Measurements from ENCODE around the gene SRPK3. TPM values are rescaled to one million over a fixed set of nuclear protein-coding genes. Genes with fewer than 3 reads are reported as not detected.

SRPK3 gene
- total RNA-seq, 1 experiment from 2014 or later: 1.6 TPM

GRCh38 chrX:153812220-153812619, 31.4 kb downstream of the SRPK3 start:
- Histone ChIP-seq H3K9me3 (ENCODE audit: control insufficient read depth, insufficient read depth, low read depth, low read length) (no peaks in the 10 kb centered on the region), H3K27ac (ENCODE audit: low read length) (no peak overlapping the region), H3K4me1 (ENCODE audit: control insufficient read depth, insufficient read depth, low read length) (no peaks in the 10 kb centered on the region), H3K27me3 (ENCODE audit: control insufficient read depth, insufficient read depth, low read length) (no peaks in the 10 kb centered on the region), H3K4me3 (ENCODE audit: low read depth in 2 of 2, low read length in 2 of 2) (no peak overlapping the region), H3K36me3 (ENCODE audit: control insufficient read depth, insufficient read depth, low read length) (no peaks in the 10 kb centered on the region)
- CTCF ChIA-PET: interaction anchor here (0.5 kb wide), 1 partner anchor 141 kb away, joined by 3 read pairs; no protein-coding TSS in a partner anchor
- BruUV-seq (replicated peaks): no TSS peak
- intact Hi-C loops (cut with micrococcal nuclease; ENCODE audit: unreplicated experiment) (no loop called here), in situ Hi-C loops (cut with HindIII; ENCODE audit: low pct_unique_long_range_greater_than_20kb, low sequenced_read_pairs) (no loop called here)
- POLR2A ChIA-PET: no interaction called here
- ATAC-seq: no peak
- no peak for DNase-seq (ENCODE audit: low read depth, low spot score)
- TF ChIP-seq, protein P1, sequence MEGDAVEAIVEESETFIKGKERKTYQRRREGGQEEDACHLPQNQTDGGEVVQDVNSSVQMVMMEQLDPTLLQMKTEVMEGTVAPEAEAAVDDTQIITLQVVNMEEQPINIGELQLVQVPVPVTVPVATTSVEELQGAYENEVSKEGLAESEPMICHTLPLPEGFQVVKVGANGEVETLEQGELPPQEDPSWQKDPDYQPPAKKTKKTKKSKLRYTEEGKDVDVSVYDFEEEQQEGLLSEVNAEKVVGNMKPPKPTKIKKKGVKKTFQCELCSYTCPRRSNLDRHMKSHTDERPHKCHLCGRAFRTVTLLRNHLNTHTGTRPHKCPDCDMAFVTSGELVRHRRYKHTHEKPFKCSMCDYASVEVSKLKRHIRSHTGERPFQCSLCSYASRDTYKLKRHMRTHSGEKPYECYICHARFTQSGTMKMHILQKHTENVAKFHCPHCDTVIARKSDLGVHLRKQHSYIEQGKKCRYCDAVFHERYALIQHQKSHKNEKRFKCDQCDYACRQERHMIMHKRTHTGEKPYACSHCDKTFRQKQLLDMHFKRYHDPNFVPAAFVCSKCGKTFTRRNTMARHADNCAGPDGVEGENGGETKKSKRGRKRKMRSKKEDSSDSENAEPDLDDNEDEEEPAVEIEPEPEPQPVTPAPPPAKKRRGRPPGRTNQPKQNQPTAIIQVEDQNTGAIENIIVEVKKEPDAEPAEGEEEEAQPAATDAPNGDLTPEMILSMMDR (IDR thresholded peaks at IDR 0.05): no peak
- TF ChIP-seq POLR2AphosphoS5 (IDR thresholded peaks at IDR 0.05; ENCODE audit: low read depth, low read length) (no peak), TCF7L2 (IDR thresholded peaks at IDR 0.05; ENCODE audit: low read depth, low read length) (no peak), SIN3A (IDR thresholded peaks at IDR 0.05; ENCODE audit: borderline replicate concordance, insufficient read depth, low read depth, low read length) (no peak)
- TF ChIP-seq, protein P2, sequence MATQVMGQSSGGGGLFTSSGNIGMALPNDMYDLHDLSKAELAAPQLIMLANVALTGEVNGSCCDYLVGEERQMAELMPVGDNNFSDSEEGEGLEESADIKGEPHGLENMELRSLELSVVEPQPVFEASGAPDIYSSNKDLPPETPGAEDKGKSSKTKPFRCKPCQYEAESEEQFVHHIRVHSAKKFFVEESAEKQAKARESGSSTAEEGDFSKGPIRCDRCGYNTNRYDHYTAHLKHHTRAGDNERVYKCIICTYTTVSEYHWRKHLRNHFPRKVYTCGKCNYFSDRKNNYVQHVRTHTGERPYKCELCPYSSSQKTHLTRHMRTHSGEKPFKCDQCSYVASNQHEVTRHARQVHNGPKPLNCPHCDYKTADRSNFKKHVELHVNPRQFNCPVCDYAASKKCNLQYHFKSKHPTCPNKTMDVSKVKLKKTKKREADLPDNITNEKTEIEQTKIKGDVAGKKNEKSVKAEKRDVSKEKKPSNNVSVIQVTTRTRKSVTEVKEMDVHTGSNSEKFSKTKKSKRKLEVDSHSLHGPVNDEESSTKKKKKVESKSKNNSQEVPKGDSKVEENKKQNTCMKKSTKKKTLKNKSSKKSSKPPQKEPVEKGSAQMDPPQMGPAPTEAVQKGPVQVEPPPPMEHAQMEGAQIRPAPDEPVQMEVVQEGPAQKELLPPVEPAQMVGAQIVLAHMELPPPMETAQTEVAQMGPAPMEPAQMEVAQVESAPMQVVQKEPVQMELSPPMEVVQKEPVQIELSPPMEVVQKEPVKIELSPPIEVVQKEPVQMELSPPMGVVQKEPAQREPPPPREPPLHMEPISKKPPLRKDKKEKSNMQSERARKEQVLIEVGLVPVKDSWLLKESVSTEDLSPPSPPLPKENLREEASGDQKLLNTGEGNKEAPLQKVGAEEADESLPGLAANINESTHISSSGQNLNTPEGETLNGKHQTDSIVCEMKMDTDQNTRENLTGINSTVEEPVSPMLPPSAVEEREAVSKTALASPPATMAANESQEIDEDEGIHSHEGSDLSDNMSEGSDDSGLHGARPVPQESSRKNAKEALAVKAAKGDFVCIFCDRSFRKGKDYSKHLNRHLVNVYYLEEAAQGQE (IDR thresholded peaks at IDR 0.05; ENCODE audit: insufficient read depth in 1 of 2, low read depth in 2 of 2, low read length in 1 of 2): no peak

GRCh38 chrX:153813161-153813560, 32.3 kb downstream of the SRPK3 start:
- CTCF ChIA-PET: no interaction called here
- no peaks in the 10 kb centered on the region for H3K4me1 ChIP-seq (ENCODE audit: control insufficient read depth, insufficient read depth, low read length)
- no TSS peak for BruUV-seq (replicated peaks)
- DNase-seq (ENCODE audit: low read depth, low spot score): no peak
- no peak overlapping the region for H3K27ac ChIP-seq (ENCODE audit: low read length)
- intact Hi-C loops (cut with micrococcal nuclease; ENCODE audit: unreplicated experiment) (no loop called here), in situ Hi-C loops (cut with HindIII; ENCODE audit: low pct_unique_long_range_greater_than_20kb, low sequenced_read_pairs) (no loop called here)
- no peaks in the 10 kb centered on the region for H3K36me3 ChIP-seq (ENCODE audit: control insufficient read depth, insufficient read depth, low read length)
- no peaks in the 10 kb centered on the region for H3K9me3 ChIP-seq (ENCODE audit: control insufficient read depth, insufficient read depth, low read depth, low read length)
- POLR2A ChIA-PET: no interaction called here
- no peak for ATAC-seq
- TF ChIP-seq SIN3A (IDR thresholded peaks at IDR 0.05; ENCODE audit: borderline replicate concordance, insufficient read depth, low read depth, low read length): no peak
- no peaks in the 10 kb centered on the region for H3K27me3 ChIP-seq (ENCODE audit: control insufficient read depth, insufficient read depth, low read length)
- no peak overlapping the region for H3K4me3 ChIP-seq (ENCODE audit: low read depth in 2 of 2, low read length in 2 of 2)

GRCh38 chrX:153814591-153815315, 33.9 kb downstream of the SRPK3 start:
- Histone ChIP-seq H3K4me1 (ENCODE audit: control insufficient read depth, insufficient read depth, low read length) (peaks cover 8% of the 10 kb centered on the region), H3K4me3 (ENCODE audit: low read depth in 2 of 2, low read length in 2 of 2) (no peak overlapping the region), H3K36me3 (ENCODE audit: control insufficient read depth, insufficient read depth, low read length) (no peaks in the 10 kb centered on the region), H3K27ac (ENCODE audit: low read length) (no peak overlapping the region), H3K27me3 (ENCODE audit: control insufficient read depth, insufficient read depth, low read length) (no peaks in the 10 kb centered on the region), H3K9me3 (ENCODE audit: control insufficient read depth, insufficient read depth, low read depth, low read length) (no peaks in the 10 kb centered on the region)
- ChIA-PET CTCF (no interaction called here), POLR2A (no interaction called here)
- in situ Hi-C loops (cut with HindIII; ENCODE audit: low pct_unique_long_range_greater_than_20kb, low sequenced_read_pairs) (no loop called here), intact Hi-C loops (cut with micrococcal nuclease; ENCODE audit: unreplicated experiment) (no loop called here)
- TF ChIP-seq SIN3A (IDR thresholded peaks at IDR 0.05; ENCODE audit: borderline replicate concordance, insufficient read depth, low read depth, low read length) (no peak), TCF7L2 (IDR thresholded peaks at IDR 0.05; ENCODE audit: low read depth, low read length) (no peak), POLR2AphosphoS5 (IDR thresholded peaks at IDR 0.05; ENCODE audit: low read depth, low read length) (no peak)
- TF ChIP-seq, protein P2 (IDR thresholded peaks at IDR 0.05; ENCODE audit: insufficient read depth in 1 of 2, low read depth in 2 of 2, low read length in 1 of 2): no peak
- TF ChIP-seq, protein P1 (IDR thresholded peaks at IDR 0.05): no peak
- ATAC-seq (no peak), DNase-seq (ENCODE audit: low read depth, low spot score) (no peak)
- BruUV-seq (replicated peaks): no TSS peak

Measured in Panc1 (cell line).